Measurements from ENCODE around the gene PDGFA.

DNA sequence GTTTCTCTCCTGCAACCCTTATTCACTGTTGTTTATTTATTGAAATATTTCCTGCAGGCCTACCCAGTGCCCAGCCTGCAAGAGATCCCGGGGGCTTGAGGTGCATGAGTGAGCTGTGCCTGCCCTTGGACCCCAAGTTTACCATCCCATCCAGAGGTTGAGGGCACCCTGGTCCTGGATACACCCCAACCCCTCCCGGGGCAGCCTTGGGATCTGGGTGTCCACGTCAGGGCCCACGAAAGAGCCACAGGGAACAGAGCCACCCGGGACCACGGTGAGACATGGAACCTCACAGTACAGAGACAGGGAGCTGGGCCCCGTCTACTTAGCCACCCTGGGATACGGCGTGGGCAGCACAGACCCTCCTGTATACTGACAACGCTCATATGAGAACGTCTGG is 28.8 kb upstream of the PDGFA start:
- TF ChIP-seq, protein P1, sequence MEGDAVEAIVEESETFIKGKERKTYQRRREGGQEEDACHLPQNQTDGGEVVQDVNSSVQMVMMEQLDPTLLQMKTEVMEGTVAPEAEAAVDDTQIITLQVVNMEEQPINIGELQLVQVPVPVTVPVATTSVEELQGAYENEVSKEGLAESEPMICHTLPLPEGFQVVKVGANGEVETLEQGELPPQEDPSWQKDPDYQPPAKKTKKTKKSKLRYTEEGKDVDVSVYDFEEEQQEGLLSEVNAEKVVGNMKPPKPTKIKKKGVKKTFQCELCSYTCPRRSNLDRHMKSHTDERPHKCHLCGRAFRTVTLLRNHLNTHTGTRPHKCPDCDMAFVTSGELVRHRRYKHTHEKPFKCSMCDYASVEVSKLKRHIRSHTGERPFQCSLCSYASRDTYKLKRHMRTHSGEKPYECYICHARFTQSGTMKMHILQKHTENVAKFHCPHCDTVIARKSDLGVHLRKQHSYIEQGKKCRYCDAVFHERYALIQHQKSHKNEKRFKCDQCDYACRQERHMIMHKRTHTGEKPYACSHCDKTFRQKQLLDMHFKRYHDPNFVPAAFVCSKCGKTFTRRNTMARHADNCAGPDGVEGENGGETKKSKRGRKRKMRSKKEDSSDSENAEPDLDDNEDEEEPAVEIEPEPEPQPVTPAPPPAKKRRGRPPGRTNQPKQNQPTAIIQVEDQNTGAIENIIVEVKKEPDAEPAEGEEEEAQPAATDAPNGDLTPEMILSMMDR (IDR thresholded peaks at IDR 0.05 in 4 of 5, conservative IDR thresholded peaks at IDR 0.05 in 1 of 5), result no peak
- no peak for TF ChIP-seq POLR2A (IDR thresholded peaks at IDR 0.05)
